CD4-positive, alpha-beta T cell treated with Interleukin-2 at 100 ng/mL for 4 hours (primary cell): ENCODE measurements around the gene TBCB.
"Not testable (repeated sequence)": the region's sequence is repeated elsewhere in the genome, so short reads cannot be mapped to it uniquely, and the experiment has no call there.

ENCODE experiments used
- DNase-seq: peaks from one replicate; pipeline ENCODE4 v3.0.0-alpha.2; 2020; ENCODE audit warnings: low spot score

The TBCB gene

DNA sequence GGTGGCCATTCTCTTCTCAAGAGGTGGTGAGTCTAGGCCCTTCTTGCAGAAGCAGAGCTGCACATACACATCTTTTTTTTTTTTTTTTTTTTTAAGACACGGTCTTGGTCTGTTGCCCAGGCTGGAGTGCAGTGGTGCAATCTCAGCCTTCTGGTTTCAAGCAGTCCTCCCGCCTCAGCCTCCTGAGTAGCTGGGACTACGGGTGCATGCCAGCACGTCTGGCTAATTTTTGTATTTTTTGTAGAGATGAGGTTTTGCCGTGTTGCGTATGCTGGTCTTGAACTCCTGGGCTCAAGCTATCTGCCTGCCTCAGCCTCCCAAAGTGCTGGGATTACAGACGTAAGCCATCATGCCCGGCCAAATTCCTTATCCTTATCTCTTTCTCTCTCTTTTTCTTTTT, 58.6 kb downstream of the TBCB start:
- not testable (repeated sequence) for DNase-seq
